Measurements from ENCODE around the gene CHST10.

Gene CHST10

DNA sequence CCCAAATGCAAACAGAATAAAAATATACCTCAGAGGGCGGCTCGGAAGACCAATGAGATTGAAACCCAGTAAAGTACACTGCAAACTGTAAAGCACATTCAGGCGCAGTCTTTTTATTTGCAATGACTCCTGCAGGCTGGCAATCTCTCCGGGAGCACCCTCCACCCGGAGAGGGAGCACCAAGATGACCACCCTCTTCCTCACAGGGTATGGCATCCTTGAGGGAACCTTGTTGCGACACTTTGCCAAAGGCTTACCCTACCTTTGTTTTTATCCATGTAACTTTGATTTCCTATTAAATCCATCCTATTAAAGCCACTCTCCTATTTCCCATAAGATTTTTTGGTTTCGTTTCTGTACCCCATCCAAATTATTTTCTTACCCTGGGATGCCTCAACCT is 16.2 kb downstream of the CHST10 start:
- no peak for TF ChIP-seq YY1 (IDR thresholded peaks at IDR 0.05; ENCODE audit: insufficient read depth, insufficient read length)
- no peak for TF ChIP-seq ZNF274 (IDR thresholded peaks at IDR 0.05; ENCODE audit: low read depth, low read length)
- H3K9ac ChIP-seq (ENCODE audit: insufficient read length, low read depth), result no peak overlapping the region
- H3K36me3 ChIP-seq (ENCODE audit: insufficient read depth, insufficient read length, low read length), result peaks cover 78% of the 10 kb centered on the region
- H3K4me1 ChIP-seq (ENCODE audit: insufficient read depth, insufficient read length), result no peaks in the 10 kb centered on the region
- H3K4me3 ChIP-seq (ENCODE audit: insufficient read length, low read depth), result no peak overlapping the region
- no peak for DNase-seq (ENCODE audit: low read depth, low spot score)
- no peaks in the 10 kb centered on the region for H3K9me3 ChIP-seq (ENCODE audit: insufficient read depth, low read length)
- H3K27me3 ChIP-seq (ENCODE audit: insufficient read depth, insufficient read length), result no peaks in the 10 kb centered on the region

DNA sequence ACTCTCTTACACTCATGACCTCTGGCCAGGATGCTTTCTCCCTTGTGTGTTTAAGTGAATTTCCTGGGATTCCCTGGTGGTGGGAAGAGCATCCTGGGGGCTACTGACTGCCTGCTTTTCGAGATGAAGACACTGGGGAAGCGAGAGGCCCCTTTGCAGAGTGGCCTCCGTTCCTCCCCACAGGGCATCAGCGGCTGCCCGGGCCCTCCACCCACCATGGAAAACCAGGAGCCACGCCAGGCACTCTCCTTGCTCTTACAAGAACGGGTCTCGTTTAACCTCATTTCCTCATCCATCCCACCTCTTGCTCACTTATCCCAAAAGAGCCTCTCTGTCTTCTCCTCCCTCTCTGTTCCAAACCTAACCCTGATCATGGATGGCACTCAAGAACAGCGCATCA is 17.8 kb downstream of the CHST10 start:
- Histone ChIP-seq H3K9me3 (ENCODE audit: insufficient read depth, low read length) (no peaks in the 10 kb centered on the region), H3K4me3 (ENCODE audit: insufficient read length, low read depth) (no peak overlapping the region), H3K27me3 (ENCODE audit: insufficient read depth, insufficient read length) (no peaks in the 10 kb centered on the region), H3K9ac (ENCODE audit: insufficient read length, low read depth) (no peak overlapping the region), H3K36me3 (ENCODE audit: insufficient read depth, insufficient read length, low read length) (peaks cover 78% of the 10 kb centered on the region), H3K4me1 (ENCODE audit: insufficient read depth, insufficient read length) (peaks cover 3% of the 10 kb centered on the region)
- TF ChIP-seq YY1 (IDR thresholded peaks at IDR 0.05; ENCODE audit: insufficient read depth, insufficient read length), result no peak
- no peak for TF ChIP-seq ZNF274 (IDR thresholded peaks at IDR 0.05; ENCODE audit: low read depth, low read length)
- TF ChIP-seq SUZ12 (IDR thresholded peaks at IDR 0.05; ENCODE audit: extremely low read depth, insufficient read depth, insufficient read length), result no peak
- no peak for DNase-seq (ENCODE audit: low read depth, low spot score)

DNA sequence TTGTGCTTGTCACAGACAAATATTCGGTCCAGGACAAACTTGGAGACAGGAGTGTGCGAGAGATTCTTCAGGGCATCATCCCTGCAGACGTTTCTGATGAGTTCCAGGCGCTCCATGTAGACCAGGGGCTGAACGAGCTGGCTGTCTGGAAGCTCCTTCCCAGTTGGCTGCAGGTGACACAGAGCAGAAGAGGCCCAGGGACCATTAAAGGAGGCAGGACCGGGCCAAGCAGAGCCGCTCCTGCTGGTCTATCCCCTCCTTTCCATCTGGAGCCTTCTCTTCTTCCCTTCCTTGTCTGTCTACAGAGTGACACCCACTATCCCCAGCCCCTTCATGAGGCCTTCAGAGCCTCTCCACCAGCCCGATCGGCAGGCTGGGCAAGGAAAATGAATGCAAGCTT is 19.5 kb downstream of the CHST10 start:
- Histone ChIP-seq H3K9ac (ENCODE audit: insufficient read length, low read depth) (no peak overlapping the region), H3K27me3 (ENCODE audit: insufficient read depth, insufficient read length) (no peaks in the 10 kb centered on the region), H3K4me1 (ENCODE audit: insufficient read depth, insufficient read length) (peaks cover 3% of the 10 kb centered on the region), H3K9me3 (ENCODE audit: insufficient read depth, low read length) (no peaks in the 10 kb centered on the region), H3K36me3 (ENCODE audit: insufficient read depth, insufficient read length, low read length) (peaks cover 82% of the 10 kb centered on the region), H3K4me3 (ENCODE audit: insufficient read length, low read depth) (no peak overlapping the region)
- DNase-seq (ENCODE audit: low read depth, low spot score), result no peak
- no peak for TF ChIP-seq YY1 (IDR thresholded peaks at IDR 0.05; ENCODE audit: insufficient read depth, insufficient read length)
- TF ChIP-seq ZNF274 (IDR thresholded peaks at IDR 0.05; ENCODE audit: low read depth, low read length), result no peak
- no peak for TF ChIP-seq SUZ12 (IDR thresholded peaks at IDR 0.05; ENCODE audit: extremely low read depth, insufficient read depth, insufficient read length)

DNA sequence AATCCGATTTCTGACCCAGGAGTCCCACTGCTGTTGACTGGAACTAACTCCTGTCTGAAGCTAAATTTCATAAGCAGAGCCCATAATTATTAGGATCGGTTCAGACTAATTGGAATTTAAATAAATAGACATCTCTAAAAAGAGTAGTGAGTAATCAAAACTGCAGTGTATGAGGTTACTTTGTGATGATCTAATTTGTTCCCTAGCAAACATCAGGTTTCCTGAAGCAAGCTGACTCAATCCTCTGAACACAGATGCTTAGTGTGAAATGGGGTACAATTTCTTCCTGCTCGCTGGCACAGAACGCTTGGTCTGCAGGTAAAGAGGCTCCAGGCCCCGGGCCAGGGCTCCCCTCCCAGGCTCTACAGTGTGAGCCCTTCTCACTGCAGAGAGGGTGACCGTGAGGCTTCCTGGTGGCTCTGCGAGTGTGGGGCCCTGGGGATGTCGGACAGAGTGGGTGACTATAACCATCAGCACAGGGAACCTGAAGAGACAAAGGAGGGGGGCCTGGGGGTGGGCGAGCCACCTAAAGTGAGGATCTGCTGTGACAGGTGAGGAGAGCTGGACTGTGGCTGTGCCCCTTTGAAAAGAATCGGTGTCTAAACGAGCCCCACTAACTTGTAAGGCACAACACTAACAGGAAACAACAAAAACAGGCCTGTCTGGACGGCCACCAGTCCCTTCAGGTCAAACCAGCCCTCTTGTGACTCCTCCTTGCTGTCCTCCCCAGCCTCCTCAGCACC is 20.2 kb downstream of the CHST10 start:
- Histone ChIP-seq H3K36me3 (ENCODE audit: insufficient read depth, insufficient read length, low read length) (peaks cover 84% of the 10 kb centered on the region), H3K27me3 (ENCODE audit: insufficient read depth, insufficient read length) (no peaks in the 10 kb centered on the region), H3K4me3 (ENCODE audit: insufficient read length, low read depth) (no peak overlapping the region), H3K9me3 (ENCODE audit: insufficient read depth, low read length) (no peaks in the 10 kb centered on the region), H3K9ac (ENCODE audit: insufficient read length, low read depth) (no peak overlapping the region), H3K4me1 (ENCODE audit: insufficient read depth, insufficient read length) (peaks cover 3% of the 10 kb centered on the region)
- DNase-seq (ENCODE audit: low read depth, low spot score), result no peak
- no peak for TF ChIP-seq SUZ12 (IDR thresholded peaks at IDR 0.05; ENCODE audit: extremely low read depth, insufficient read depth, insufficient read length)
- TF ChIP-seq ZNF274 (IDR thresholded peaks at IDR 0.05; ENCODE audit: low read depth, low read length), result no peak
- TF ChIP-seq YY1 (IDR thresholded peaks at IDR 0.05; ENCODE audit: insufficient read depth, insufficient read length), result no peak

DNA sequence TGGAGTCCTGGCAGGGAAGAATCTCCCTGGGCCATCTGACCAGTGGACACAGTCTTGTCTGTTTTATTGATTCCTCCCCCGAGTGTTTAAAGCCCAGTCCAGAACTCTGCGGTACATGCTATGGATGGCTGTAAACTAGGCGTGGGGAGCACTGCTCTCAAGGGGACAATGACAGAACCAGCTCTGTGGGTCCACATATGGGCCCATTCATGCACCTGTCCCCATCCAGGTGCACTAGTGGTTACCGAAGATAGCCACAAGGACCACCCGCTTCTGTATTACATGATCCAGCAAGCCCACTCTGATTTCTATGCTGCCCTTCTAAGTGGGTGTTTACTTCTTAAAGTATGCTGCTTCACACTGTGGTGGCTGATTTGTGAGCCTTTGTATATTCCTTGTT is 21.0 kb downstream of the CHST10 start:
- H3K4me1 ChIP-seq (ENCODE audit: insufficient read depth, insufficient read length), result peaks cover 3% of the 10 kb centered on the region
- no peak for DNase-seq (ENCODE audit: low read depth, low spot score)
- H3K36me3 ChIP-seq (ENCODE audit: insufficient read depth, insufficient read length, low read length), result peaks cover 84% of the 10 kb centered on the region
- no peak overlapping the region for H3K4me3 ChIP-seq (ENCODE audit: insufficient read length, low read depth)
- TF ChIP-seq ZNF274 (IDR thresholded peaks at IDR 0.05; ENCODE audit: low read depth, low read length), result no peak
- no peak for TF ChIP-seq SUZ12 (IDR thresholded peaks at IDR 0.05; ENCODE audit: extremely low read depth, insufficient read depth, insufficient read length)
- TF ChIP-seq YY1 (IDR thresholded peaks at IDR 0.05; ENCODE audit: insufficient read depth, insufficient read length), result no peak
- no peaks in the 10 kb centered on the region for H3K9me3 ChIP-seq (ENCODE audit: insufficient read depth, low read length)
- H3K27me3 ChIP-seq (ENCODE audit: insufficient read depth, insufficient read length), result no peaks in the 10 kb centered on the region
- no peak overlapping the region for H3K9ac ChIP-seq (ENCODE audit: insufficient read length, low read depth)

DNA sequence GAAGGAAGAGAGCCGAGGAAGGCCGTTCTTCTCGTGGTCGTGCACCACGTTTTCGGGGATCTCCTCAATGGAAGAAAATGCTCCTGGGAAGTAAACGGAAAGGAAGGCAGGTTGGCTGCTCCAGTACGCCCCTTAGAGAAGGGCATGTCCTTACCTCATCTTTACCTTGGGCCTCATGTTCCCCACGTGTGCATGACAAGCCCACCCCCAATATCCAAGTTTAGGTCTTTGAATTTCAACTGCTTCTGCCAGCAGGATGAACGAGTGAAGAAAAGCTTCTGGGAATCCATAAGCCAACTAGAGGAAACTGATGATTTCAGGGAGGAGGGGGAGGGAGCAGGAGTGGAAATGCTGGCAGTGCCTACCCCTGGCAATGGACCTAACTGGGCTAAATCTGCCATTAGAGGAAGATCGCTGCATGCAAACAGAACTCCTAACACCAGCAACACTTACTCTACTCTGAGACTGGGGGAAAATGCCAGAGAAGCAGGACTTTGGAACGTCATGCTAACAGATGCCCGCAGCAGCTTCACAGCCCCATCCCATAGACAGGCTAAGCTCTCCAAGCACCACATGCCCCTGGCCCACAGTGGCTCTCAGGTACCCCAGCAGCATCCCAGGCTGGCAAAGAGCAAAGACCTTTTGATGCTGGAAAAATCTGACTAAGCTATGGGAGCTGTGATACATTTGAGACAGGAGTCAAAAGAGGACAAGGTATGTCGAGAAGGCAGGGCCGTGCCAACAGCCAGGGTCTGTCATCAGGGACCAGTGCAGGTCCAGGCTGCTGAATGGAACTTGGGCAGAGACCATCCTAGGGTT is 21.7 kb downstream of the CHST10 start:
- H3K9me3 ChIP-seq (ENCODE audit: insufficient read depth, low read length), result no peaks in the 10 kb centered on the region
- no peak for TF ChIP-seq SUZ12 (IDR thresholded peaks at IDR 0.05; ENCODE audit: extremely low read depth, insufficient read depth, insufficient read length)
- TF ChIP-seq YY1 (IDR thresholded peaks at IDR 0.05; ENCODE audit: insufficient read depth, insufficient read length), result no peak
- TF ChIP-seq ZNF274 (IDR thresholded peaks at IDR 0.05; ENCODE audit: low read depth, low read length), result no peak
- H3K27me3 ChIP-seq (ENCODE audit: insufficient read depth, insufficient read length), result no peaks in the 10 kb centered on the region
- no peak for DNase-seq (ENCODE audit: low read depth, low spot score)
- peaks cover 82% of the 10 kb centered on the region for H3K36me3 ChIP-seq (ENCODE audit: insufficient read depth, insufficient read length, low read length)
- H3K4me3 ChIP-seq (ENCODE audit: insufficient read length, low read depth), result no peak overlapping the region
- peaks cover 3% of the 10 kb centered on the region for H3K4me1 ChIP-seq (ENCODE audit: insufficient read depth, insufficient read length)
- H3K9ac ChIP-seq (ENCODE audit: insufficient read length, low read depth), result no peak overlapping the region

DNA sequence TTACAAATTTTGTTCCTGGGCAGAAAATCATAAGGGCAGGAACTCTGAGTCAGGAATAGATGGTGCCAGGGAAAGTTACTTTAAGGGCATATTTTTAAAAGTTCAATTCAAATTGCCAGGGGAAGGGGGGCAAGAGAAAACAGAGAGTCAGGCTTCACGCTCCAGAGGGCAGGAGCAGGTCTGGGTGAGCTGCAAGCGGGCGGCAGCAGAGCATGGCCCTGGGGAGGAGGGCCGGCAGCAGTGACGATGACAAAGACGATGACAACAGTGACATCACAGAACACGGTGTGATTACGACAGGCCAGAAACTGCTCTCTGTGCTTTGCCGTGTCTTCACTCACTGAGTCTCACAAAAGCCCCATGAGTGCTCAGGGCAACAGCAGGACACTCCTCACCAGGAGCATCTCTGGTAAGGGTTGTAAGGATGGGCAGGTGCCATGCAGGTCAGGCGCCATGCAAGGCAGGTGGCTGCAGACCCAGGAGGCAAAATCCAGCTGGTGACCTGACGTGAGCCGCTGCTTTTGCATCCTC is 23.3 kb downstream of the CHST10 start:
- Histone ChIP-seq H3K4me3 (ENCODE audit: insufficient read length, low read depth) (no peak overlapping the region), H3K4me1 (ENCODE audit: insufficient read depth, insufficient read length) (peaks cover 3% of the 10 kb centered on the region), H3K9ac (ENCODE audit: insufficient read length, low read depth) (no peak overlapping the region), H3K9me3 (ENCODE audit: insufficient read depth, low read length) (no peaks in the 10 kb centered on the region), H3K27me3 (ENCODE audit: insufficient read depth, insufficient read length) (no peaks in the 10 kb centered on the region), H3K36me3 (ENCODE audit: insufficient read depth, insufficient read length, low read length) (peaks cover 72% of the 10 kb centered on the region)
- TF ChIP-seq ZNF274 (IDR thresholded peaks at IDR 0.05; ENCODE audit: low read depth, low read length) (no peak), SUZ12 (IDR thresholded peaks at IDR 0.05; ENCODE audit: extremely low read depth, insufficient read depth, insufficient read length) (no peak), YY1 (IDR thresholded peaks at IDR 0.05; ENCODE audit: insufficient read depth, insufficient read length) (no peak)
- no peak for DNase-seq (ENCODE audit: low read depth, low spot score)
